BJ (cell line): Measurements from ENCODE around the gene TTC7B. TPM values are rescaled to one million over a fixed set of nuclear protein-coding genes. Genes with fewer than 3 reads are reported as not detected.

Source experiments
- CTCF ChIA-PET: fragments of 350-600 bp; formaldehyde crosslinking; extraction: SDS; loops from one replicate; lab custom pipeline; 2021; ENCODE audit warnings: antibody characterized with exemption, inconsistent platforms; lab: Yijun Ruan, JAX
- POLR2A ChIA-PET: fragments of 300-600 bp; sonication (Branson Sonifier 250); formaldehyde crosslinking; extraction: SDS; loops from one replicate; lab custom pipeline; 2021; ENCODE audit warnings: antibody characterized with exemption; lab: Charles Lee
- DNase-seq: peaks from one replicate; pipeline ENCODE4 v3.0.0-alpha.2; 2011; ENCODE audit warnings: low read depth
- H3K27me3 ChIP-seq: 2 replicates; pipeline ENCODE4 v1.6.0; 2011; ENCODE audit warnings: low read length; ENCODE audit not compliant: control insufficient read depth, insufficient read depth
- H3K36me3 ChIP-seq: 2 replicates; pipeline ENCODE4 v1.5.1; 2011; ENCODE audit warnings: low read length; ENCODE audit not compliant: control insufficient read depth, insufficient read depth
- H3K4me3 ChIP-seq: 2 replicates; pipeline ENCODE4 v1.5.1; 2011; ENCODE audit warnings: low read depth, mild to moderate bottlenecking, control low read depth, low read length
- CTCF ChIP-seq: IDR thresholded peaks from 2 replicates; pipeline ENCODE4 v1.5.1; 2011; ENCODE audit warnings: low read depth, mild to moderate bottlenecking, control low read depth, inconsistent platforms, low read length, moderate library complexity; ENCODE audit not compliant: insufficient read depth
- polyA plus RNA-seq: library from polyadenylated mRNA; depleted of rRNA; stranded (reverse); fragments of >200 nt; gene quantifications from 2 replicates; pipeline ENCODE4 v1.2.3, GENCODE V29; 2011

The TTC7B gene
- polyA plus RNA-seq, 1 experiment: 46.9 TPM

DNA sequence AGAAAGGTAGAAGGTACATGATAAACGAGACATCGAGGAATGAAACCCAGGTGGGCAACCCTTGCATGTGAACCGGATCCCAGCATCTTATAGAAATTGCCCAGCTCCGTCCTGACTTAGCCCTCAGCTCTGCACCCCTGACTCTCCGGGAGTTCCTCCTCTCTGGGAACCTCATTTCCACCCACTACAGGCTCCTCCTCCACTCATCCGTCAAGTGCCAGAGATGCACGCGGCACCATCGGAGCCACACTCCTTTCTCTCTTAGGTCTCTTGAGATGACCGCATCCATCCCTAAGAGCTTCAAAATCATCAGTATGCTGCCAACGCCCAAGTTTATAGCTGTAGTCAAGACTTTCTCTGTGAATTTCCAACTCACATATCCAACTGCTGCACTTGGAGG, 84.7 kb downstream of the TTC7B start:
- no peak for TF ChIP-seq CTCF
- Histone ChIP-seq H3K27me3 (no peaks in the 10 kb centered on the region), H3K36me3 (no peaks in the 10 kb centered on the region), H3K4me3 (no peak overlapping the region)
- no peak for DNase-seq
- ChIA-PET CTCF (interaction anchor here (0.7 kb wide), 1 partner anchor 34 kb away, joined by 3 read pairs; no protein-coding TSS in a partner anchor), POLR2A (no interaction called here)

GRCh38 chr14:90730206-90730766, 85.9 kb downstream of the TTC7B start:
- H3K27me3 ChIP-seq: no peaks in the 10 kb centered on the region
- CTCF ChIA-PET: interaction anchor here (0.7 kb wide), 1 partner anchor 28 kb away, joined by 3 read pairs; no protein-coding TSS in a partner anchor
- H3K36me3 ChIP-seq: no peaks in the 10 kb centered on the region
- no peak for TF ChIP-seq CTCF
- DNase-seq: no peak
- POLR2A ChIA-PET: no interaction called here
- H3K4me3 ChIP-seq: no peak overlapping the region

GRCh38 chr14:90728951-90729350, 87.3 kb downstream of the TTC7B start:
- no peak for TF ChIP-seq CTCF
- no peak overlapping the region for H3K4me3 ChIP-seq
- CTCF ChIA-PET: interaction anchor here (0.6 kb wide), 1 partner anchor 25 kb away, joined by 3 read pairs; no protein-coding TSS in a partner anchor
- POLR2A ChIA-PET: no interaction called here
- H3K36me3 ChIP-seq: no peaks in the 10 kb centered on the region
- DNase-seq: no peak
- no peaks in the 10 kb centered on the region for H3K27me3 ChIP-seq

DNA sequence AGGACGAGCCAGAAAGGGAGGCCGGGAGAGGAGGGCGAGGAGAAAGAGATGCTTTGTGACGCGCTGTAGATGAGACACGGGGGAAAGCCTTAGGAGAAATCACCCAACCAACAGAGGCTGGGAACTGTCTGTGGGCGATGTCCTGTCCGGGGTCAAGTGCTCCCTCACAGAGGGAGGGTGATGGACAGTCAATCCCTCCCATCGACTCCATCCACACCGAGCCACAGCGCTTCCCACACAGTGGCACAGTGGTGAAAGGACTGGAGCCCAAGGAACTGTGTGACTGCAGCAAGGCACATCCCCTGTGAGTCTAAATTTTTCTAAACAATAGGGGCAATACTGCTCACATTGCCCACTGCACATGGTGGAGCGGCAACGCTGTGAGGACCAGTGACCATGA, 89.1 kb downstream of the TTC7B start:
- Histone ChIP-seq H3K36me3 (no peaks in the 10 kb centered on the region), H3K27me3 (no peaks in the 10 kb centered on the region), H3K4me3 (no peak overlapping the region)
- ChIA-PET CTCF (interaction anchor here (2.7 kb wide), 1 partner anchor 328 kb away, joined by 8 read pairs; no protein-coding TSS in a partner anchor), POLR2A (no interaction called here)
- DNase-seq: no peak
- TF ChIP-seq CTCF: no peak

DNA sequence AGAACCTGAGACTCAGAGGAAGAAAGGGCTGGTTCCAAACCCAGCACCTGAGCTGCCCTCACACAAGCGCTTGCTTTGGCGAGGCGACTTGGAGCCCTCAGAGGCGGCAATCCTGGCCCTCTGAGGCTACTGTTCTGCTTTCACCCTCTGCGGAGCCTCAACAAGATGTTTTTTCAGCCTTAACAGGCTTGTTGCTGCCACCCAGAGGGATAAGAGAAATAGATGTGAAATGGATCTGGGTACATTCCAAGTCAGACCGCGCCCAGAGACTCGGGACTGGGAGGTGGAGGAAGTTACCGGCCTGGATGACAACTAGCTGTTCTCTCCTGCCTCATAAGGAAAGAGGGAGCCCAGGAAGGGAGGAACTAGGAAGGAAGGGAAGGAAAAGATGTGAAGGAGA, 89.6 kb downstream of the TTC7B start:
- no peak overlapping the region for H3K4me3 ChIP-seq
- TF ChIP-seq CTCF: peak; percentile 40
- H3K36me3 ChIP-seq: no peaks in the 10 kb centered on the region
- POLR2A ChIA-PET: no interaction called here
- H3K27me3 ChIP-seq: no peaks in the 10 kb centered on the region
- CTCF ChIA-PET: interaction anchor here (1.1 to 2.7 kb wide), 2 partner anchors 327 to 438 kb away, joined by 3 to 8 read pairs; no protein-coding TSS in a partner anchor
- DNase-seq: peak; percentile 15
